WTC11 (cell line): Measurements from ENCODE around the gene DENND2C. TPM values are rescaled to one million over a fixed set of nuclear protein-coding genes. Genes with fewer than 3 reads are reported as not detected.

Experiments
- ATAC-seq: fragments of 200-7000 bp; cut with Tn5 transposase; 2 replicates; pipeline ENCODE4 v1.10.0; 2021; ENCODE audit warnings: mild to moderate bottlenecking, moderate library complexity
- CTCF ChIA-PET: fragments of 300-600 bp; sonication (Branson Sonifier 250); formaldehyde crosslinking; loops from one replicate; lab custom pipeline; 2021; ENCODE audit warnings: antibody characterized with exemption; lab: Charles Lee
- POLR2A ChIA-PET: fragments of 350-600 bp; sonication (Branson Sonifier 250); formaldehyde crosslinking; loops from one replicate; lab custom pipeline; 2021; ENCODE audit warnings: antibody characterized with exemption; lab: Charles Lee
- DNase-seq: peaks from one replicate; pipeline ENCODE4 v3.0.0; 2021; ENCODE audit warnings: low spot score
- H3K27ac Mint-ChIP-seq: 2 replicates; pipeline ENCODE4 v1.8.0; 2021; ENCODE audit warnings: mixed read lengths
- H3K27me3 Mint-ChIP-seq: 2 replicates; pipeline ENCODE4 v1.8.0; 2021; ENCODE audit warnings: low read depth, mild to moderate bottlenecking, moderate library complexity, mixed read lengths
- H3K36me3 Mint-ChIP-seq: 2 replicates; pipeline ENCODE4 v1.8.0; 2021; ENCODE audit warnings: mixed read lengths
- H3K4me1 Mint-ChIP-seq: 2 replicates; pipeline ENCODE4 v1.8.0; 2022; ENCODE audit warnings: mixed read lengths
- H3K4me3 Mint-ChIP-seq: 2 replicates; pipeline ENCODE4 v1.8.0; 2021; ENCODE audit warnings: mild to moderate bottlenecking, moderate library complexity, mixed read lengths
- H3K9me3 Mint-ChIP-seq: 2 replicates; pipeline ENCODE4 v1.8.0; 2021; ENCODE audit warnings: mixed read lengths
- GTF2I ChIP-seq: fragments of 250-450 bp; sonication (Bioruptor Pico); conservative IDR thresholded peaks from 2 replicates; pipeline ENCODE4 v1.4.0; 2021; ENCODE audit warnings: mild to moderate bottlenecking
- JUN ChIP-seq: sonication (generic); formaldehyde crosslinking; IDR thresholded peaks from 2 replicates; pipeline ENCODE4 v1.8.0; 2023; ENCODE audit warnings: mild to moderate bottlenecking, missing genetic modification reagents
- MYBL2 ChIP-seq: sonication (generic); formaldehyde crosslinking; IDR thresholded peaks from 2 replicates; pipeline ENCODE4 v1.8.1; 2023; ENCODE audit warnings: mild to moderate bottlenecking, moderate library complexity, missing genetic modification reagents
- SP1 ChIP-seq: sonication (generic); formaldehyde crosslinking; conservative IDR thresholded peaks from 2 replicates; pipeline ENCODE4 v1.8.1; 2022; ENCODE audit warnings: missing genetic modification reagents
- total RNA-seq: library from RNA; stranded (reverse); gene quantifications from 3 replicates; pipeline ENCODE4 v1.2.3, GENCODE V29; 2021
- TF ChIP-seq, protein P1 (sequence below): sonication (generic); formaldehyde crosslinking; IDR thresholded peaks from 2 replicates; pipeline ENCODE4 v1.8.1; 2023; ENCODE audit warnings: mild to moderate bottlenecking, missing genetic modification reagents, borderline replicate concordance
- TF ChIP-seq, protein P2 (sequence below): sonication (generic); formaldehyde crosslinking; IDR thresholded peaks from 2 replicates; pipeline ENCODE4 v1.8.0; 2022; ENCODE audit warnings: missing genetic modification reagents
- TF ChIP-seq, protein P3 (sequence below): sonication (generic); formaldehyde crosslinking; IDR thresholded peaks from 2 replicates; pipeline ENCODE4 v1.8.0; 2023; ENCODE audit warnings: missing genetic modification reagents, mild to moderate bottlenecking, borderline replicate concordance
- TF ChIP-seq, protein P4 (sequence below): fragments of 250-450 bp; sonication (Bioruptor Pico); IDR thresholded peaks from 2 replicates; pipeline ENCODE4 v1.9.0; 2021; ENCODE audit warnings: mild to moderate bottlenecking, borderline replicate concordance

Gene DENND2C
- total RNA-seq, 1 experiment from 2014 or later, result 2.9 TPM

GRCh38 chr1:114685851-114686250 is 16.0 kb upstream of the DENND2C start (continued):
- TF ChIP-seq GTF2I (CRISPR knock-in tag), result no peak
- TF ChIP-seq JUN (CRISPR knock-in tag), result no peak
- TF ChIP-seq, all 79 proteins: peak for 0

GRCh38 chr1:114677691-114678090 is 7.8 kb upstream of the DENND2C start:
- DNase-seq, result no peak
- no peak for ATAC-seq
- TF ChIP-seq, protein P1, sequence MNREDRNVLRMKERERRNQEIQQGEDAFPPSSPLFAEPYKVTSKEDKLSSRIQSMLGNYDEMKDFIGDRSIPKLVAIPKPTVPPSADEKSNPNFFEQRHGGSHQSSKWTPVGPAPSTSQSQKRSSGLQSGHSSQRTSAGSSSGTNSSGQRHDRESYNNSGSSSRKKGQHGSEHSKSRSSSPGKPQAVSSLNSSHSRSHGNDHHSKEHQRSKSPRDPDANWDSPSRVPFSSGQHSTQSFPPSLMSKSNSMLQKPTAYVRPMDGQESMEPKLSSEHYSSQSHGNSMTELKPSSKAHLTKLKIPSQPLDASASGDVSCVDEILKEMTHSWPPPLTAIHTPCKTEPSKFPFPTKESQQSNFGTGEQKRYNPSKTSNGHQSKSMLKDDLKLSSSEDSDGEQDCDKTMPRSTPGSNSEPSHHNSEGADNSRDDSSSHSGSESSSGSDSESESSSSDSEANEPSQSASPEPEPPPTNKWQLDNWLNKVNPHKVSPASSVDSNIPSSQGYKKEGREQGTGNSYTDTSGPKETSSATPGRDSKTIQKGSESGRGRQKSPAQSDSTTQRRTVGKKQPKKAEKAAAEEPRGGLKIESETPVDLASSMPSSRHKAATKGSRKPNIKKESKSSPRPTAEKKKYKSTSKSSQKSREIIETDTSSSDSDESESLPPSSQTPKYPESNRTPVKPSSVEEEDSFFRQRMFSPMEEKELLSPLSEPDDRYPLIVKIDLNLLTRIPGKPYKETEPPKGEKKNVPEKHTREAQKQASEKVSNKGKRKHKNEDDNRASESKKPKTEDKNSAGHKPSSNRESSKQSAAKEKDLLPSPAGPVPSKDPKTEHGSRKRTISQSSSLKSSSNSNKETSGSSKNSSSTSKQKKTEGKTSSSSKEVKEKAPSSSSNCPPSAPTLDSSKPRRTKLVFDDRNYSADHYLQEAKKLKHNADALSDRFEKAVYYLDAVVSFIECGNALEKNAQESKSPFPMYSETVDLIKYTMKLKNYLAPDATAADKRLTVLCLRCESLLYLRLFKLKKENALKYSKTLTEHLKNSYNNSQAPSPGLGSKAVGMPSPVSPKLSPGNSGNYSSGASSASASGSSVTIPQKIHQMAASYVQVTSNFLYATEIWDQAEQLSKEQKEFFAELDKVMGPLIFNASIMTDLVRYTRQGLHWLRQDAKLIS, result no peak
- TF ChIP-seq, protein P2, sequence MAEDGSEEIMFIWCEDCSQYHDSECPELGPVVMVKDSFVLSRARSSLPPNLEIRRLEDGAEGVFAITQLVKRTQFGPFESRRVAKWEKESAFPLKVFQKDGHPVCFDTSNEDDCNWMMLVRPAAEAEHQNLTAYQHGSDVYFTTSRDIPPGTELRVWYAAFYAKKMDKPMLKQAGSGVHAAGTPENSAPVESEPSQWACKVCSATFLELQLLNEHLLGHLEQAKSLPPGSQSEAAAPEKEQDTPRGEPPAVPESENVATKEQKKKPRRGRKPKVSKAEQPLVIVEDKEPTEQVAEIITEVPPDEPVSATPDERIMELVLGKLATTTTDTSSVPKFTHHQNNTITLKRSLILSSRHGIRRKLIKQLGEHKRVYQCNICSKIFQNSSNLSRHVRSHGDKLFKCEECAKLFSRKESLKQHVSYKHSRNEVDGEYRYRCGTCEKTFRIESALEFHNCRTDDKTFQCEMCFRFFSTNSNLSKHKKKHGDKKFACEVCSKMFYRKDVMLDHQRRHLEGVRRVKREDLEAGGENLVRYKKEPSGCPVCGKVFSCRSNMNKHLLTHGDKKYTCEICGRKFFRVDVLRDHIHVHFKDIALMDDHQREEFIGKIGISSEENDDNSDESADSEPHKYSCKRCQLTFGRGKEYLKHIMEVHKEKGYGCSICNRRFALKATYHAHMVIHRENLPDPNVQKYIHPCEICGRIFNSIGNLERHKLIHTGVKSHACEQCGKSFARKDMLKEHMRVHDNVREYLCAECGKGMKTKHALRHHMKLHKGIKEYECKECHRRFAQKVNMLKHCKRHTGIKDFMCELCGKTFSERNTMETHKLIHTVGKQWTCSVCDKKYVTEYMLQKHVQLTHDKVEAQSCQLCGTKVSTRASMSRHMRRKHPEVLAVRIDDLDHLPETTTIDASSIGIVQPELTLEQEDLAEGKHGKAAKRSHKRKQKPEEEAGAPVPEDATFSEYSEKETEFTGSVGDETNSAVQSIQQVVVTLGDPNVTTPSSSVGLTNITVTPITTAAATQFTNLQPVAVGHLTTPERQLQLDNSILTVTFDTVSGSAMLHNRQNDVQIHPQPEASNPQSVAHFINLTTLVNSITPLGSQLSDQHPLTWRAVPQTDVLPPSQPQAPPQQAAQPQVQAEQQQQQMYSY (CRISPR knock-in tag), result no peak
- TF ChIP-seq MYBL2 (CRISPR knock-in tag), result no peak
- TF ChIP-seq SP1 (CRISPR knock-in tag), result no peak
- TF ChIP-seq, protein P3, sequence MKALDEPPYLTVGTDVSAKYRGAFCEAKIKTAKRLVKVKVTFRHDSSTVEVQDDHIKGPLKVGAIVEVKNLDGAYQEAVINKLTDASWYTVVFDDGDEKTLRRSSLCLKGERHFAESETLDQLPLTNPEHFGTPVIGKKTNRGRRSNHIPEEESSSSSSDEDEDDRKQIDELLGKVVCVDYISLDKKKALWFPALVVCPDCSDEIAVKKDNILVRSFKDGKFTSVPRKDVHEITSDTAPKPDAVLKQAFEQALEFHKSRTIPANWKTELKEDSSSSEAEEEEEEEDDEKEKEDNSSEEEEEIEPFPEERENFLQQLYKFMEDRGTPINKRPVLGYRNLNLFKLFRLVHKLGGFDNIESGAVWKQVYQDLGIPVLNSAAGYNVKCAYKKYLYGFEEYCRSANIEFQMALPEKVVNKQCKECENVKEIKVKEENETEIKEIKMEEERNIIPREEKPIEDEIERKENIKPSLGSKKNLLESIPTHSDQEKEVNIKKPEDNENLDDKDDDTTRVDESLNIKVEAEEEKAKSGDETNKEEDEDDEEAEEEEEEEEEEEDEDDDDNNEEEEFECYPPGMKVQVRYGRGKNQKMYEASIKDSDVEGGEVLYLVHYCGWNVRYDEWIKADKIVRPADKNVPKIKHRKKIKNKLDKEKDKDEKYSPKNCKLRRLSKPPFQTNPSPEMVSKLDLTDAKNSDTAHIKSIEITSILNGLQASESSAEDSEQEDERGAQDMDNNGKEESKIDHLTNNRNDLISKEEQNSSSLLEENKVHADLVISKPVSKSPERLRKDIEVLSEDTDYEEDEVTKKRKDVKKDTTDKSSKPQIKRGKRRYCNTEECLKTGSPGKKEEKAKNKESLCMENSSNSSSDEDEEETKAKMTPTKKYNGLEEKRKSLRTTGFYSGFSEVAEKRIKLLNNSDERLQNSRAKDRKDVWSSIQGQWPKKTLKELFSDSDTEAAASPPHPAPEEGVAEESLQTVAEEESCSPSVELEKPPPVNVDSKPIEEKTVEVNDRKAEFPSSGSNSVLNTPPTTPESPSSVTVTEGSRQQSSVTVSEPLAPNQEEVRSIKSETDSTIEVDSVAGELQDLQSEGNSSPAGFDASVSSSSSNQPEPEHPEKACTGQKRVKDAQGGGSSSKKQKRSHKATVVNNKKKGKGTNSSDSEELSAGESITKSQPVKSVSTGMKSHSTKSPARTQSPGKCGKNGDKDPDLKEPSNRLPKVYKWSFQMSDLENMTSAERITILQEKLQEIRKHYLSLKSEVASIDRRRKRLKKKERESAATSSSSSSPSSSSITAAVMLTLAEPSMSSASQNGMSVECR (CRISPR knock-in tag), result no peak
- TF ChIP-seq, protein P4, sequence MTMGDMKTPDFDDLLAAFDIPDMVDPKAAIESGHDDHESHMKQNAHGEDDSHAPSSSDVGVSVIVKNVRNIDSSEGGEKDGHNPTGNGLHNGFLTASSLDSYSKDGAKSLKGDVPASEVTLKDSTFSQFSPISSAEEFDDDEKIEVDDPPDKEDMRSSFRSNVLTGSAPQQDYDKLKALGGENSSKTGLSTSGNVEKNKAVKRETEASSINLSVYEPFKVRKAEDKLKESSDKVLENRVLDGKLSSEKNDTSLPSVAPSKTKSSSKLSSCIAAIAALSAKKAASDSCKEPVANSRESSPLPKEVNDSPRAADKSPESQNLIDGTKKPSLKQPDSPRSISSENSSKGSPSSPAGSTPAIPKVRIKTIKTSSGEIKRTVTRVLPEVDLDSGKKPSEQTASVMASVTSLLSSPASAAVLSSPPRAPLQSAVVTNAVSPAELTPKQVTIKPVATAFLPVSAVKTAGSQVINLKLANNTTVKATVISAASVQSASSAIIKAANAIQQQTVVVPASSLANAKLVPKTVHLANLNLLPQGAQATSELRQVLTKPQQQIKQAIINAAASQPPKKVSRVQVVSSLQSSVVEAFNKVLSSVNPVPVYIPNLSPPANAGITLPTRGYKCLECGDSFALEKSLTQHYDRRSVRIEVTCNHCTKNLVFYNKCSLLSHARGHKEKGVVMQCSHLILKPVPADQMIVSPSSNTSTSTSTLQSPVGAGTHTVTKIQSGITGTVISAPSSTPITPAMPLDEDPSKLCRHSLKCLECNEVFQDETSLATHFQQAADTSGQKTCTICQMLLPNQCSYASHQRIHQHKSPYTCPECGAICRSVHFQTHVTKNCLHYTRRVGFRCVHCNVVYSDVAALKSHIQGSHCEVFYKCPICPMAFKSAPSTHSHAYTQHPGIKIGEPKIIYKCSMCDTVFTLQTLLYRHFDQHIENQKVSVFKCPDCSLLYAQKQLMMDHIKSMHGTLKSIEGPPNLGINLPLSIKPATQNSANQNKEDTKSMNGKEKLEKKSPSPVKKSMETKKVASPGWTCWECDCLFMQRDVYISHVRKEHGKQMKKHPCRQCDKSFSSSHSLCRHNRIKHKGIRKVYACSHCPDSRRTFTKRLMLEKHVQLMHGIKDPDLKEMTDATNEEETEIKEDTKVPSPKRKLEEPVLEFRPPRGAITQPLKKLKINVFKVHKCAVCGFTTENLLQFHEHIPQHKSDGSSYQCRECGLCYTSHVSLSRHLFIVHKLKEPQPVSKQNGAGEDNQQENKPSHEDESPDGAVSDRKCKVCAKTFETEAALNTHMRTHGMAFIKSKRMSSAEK, result no peak
- ChIA-PET POLR2A (no interaction called here), CTCF (no interaction called here)
- Mint-ChIP-seq H3K27ac (no peak overlapping the region), H3K4me3 (no peak overlapping the region), H3K27me3 (peaks cover 29% of the 10 kb centered on the region), H3K36me3 (no peaks in the 10 kb centered on the region), H3K9me3 (no peaks in the 10 kb centered on the region), H3K4me1 (no peaks in the 10 kb centered on the region)
